GM19351 (cell line): Measurements from ENCODE around the gene SMOC2.

Experiments used
- ATAC-seq: cut with Tn5 transposase; IDR thresholded peaks from one replicate; pipeline ENCODE4 v1.9.1; 2021; ENCODE audit warnings: mild to moderate bottlenecking, moderate library complexity; ENCODE audit not compliant: unreplicated experiment

SMOC2 gene

DNA sequence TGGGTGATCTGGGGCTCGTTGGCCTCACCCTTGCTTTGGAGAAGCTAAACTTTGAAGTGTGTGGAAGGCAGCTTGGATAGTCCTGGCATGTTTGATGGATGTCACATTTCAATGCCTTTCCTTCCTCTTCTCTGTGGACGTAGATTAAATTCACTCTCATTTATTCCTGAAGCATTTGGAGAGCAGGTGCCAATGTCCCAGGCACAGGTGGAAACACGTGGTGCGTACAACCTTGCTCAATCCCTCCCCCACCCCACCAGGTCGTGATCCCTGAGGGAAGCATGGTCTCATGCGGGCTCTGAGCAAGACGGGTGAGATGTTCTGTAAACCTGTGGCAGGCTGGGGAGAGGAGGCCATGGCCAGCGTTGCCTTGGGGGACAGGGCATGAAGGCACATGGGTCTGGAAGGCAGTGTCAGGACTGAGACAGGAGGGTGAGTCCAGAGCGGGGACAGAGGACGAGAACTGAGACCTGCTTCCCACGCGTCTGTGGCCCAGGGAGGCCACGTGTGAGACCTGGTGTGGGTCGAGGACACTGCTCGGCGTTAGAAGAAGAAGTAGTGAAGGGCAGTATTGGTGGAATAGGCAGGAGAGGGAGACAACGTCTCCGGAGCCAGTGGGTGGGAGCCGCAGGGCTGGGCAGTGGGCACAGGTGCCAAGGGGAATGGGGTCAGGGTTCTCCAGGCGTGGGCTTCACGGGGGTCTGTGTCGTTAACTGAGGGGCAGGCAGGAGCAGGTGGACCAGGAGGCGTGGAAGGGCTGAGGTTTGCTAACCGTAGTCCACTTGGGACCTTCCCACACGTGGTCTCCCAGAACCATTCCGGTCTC is 34.4 kb downstream of the SMOC2 start:
- no peak for ATAC-seq

DNA sequence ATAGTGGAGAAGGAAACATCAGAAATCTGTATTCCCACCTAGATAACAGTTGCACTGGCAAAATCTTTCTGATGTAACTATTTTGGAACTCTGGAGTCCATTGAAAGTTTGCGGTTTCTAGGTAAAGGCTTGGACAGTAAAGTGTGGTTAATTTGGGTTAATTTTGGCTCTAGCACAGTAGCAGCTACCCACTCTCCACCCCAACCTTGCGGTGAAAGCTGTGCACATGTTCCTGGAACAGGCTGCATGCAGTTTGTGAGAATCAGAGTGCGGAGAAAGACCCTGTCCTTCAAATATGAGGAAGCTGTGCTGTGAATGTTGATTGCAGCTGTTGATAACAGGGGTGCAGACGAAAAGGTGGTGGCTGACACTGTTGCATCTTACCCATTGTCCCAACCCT is 38.4 kb downstream of the SMOC2 start:
- no peak for ATAC-seq

DNA sequence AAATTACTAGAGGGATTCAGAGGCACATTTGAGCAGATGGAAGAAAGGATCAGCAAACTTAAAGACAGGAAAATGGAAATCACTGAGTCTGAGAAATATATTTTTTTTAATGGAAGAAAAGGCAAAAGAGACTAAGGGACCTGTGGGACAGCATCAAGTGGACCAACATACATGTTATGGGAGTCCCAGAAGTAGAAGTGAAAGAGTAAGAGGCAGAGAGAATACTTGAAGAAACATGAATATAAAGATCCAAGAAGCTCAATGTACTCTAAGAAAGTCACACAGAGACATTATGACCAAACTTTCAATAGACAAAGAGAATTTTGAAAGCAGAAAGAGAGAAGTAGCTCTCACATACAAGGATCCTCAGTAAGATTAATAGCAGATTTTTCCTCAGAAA is 39.5 kb downstream of the SMOC2 start:
- ATAC-seq: no peak

DNA sequence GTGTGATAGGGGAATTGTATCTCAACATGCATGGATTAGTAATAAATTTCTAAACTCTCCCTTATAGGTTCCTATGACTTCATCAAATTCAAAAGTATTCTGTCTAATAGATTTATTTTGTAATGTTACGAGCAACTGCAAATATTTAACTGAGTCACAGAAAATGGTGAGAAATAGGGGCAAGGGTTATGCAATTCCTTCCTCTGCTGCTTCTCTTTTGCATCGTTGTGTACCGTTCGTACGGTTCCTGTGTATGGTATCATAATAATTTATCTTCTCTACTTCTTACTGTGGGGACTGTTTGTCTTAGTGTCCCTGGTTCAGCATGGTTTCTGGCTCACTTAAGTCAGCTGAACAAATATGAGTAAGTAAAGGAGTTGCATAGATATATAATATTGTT is 44.8 kb downstream of the SMOC2 start:
- no peak for ATAC-seq

DNA sequence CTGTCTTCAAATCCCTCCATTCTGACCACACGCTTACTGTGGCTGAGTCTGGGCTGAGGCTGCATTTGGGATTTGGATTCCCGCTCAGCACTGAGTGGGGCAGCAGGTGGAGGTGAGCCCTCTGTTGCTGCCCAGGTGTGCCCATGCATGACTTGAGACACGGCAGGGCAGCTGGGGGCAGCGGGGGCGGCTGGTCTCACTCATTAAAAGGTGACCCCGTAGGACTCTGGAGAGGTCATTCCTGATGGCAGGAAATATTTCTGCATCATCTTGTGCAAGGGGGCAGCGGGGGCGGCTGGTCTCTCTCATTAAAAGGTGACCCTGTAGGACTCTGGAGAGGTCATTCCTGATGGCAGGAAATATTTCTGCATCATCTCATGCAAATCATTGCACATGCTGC is 49.8 kb downstream of the SMOC2 start:
- no peak for ATAC-seq

DNA sequence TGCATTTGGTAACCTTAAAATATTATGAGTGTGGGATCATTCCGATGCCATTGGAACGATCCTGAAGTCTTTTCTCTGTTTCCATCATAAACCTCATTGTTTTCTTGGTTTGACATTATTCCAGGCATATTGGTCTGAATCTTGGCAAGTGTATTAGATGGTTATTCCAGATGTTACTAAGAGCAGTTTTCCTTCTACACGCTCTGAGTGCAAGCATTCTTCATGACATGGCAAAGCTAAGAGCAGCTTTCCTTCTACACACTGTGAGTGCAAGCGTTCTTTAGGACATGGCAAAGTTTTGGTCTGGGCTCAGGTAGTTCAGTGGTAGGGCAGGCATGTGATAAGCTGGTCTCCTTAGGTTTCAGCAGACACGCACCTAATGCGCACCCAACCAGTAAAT is 53.0 kb downstream of the SMOC2 start:
- ATAC-seq: no peak

DNA sequence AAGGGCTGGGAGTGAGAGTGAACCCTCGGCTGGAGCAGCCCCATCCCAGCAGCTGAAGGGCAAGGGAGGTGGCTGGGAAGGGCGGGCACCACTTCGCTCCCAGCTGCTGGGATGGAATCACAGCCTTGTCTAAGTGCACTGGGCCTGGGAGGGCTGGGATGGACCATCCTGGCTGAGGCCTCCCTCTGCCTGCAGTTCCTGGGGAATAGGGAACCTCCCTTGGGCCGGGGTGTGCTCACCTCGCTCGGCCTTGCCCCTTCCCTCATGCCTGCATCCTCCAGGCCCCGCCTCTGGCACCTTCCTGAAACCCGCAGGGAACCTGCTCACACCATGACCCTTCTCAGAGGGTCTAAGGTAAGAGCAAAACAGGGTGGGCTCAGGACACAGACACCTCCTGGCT is 53.7 kb downstream of the SMOC2 start:
- ATAC-seq: no peak

DNA sequence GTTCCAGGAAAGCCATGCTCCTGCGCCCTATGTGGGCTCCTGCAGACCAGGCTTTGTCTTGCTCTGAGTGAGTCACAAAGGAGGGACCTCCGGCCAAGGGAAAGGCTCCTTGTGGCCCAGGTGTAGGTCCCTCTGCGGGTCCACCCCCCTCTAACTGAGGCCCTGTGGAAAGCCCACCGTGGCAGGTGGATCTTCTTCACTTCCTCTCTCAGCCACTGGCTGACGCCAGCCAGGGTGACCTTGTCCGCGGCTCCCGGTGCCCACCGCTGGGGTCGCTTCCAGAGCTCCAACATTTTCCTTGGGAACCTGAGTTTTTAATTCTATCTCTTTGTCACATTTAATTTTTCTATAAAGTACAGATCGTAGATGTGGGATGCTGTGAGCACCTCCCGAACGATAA is 54.1 kb downstream of the SMOC2 start:
- no peak for ATAC-seq

DNA sequence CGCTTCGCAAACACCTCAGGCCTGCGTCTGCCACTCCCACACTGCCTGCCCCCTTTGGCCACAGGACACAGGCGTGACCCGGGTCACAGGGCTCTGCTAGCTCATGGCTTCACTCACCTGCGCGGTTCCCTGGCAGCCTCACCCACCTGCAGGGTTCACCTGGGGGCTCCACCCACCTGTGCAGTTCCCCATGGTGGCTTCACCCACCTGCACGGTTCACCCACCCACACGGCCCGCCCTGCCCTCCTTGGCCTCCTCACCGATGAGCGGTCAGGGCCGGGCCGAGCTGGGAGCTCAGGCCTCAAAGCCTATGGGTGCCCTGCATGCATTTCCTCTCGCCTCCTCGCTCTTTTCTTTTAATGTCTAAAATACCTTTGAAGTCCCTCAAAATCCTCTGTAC is 54.7 kb downstream of the SMOC2 start:
- ATAC-seq: no peak

DNA sequence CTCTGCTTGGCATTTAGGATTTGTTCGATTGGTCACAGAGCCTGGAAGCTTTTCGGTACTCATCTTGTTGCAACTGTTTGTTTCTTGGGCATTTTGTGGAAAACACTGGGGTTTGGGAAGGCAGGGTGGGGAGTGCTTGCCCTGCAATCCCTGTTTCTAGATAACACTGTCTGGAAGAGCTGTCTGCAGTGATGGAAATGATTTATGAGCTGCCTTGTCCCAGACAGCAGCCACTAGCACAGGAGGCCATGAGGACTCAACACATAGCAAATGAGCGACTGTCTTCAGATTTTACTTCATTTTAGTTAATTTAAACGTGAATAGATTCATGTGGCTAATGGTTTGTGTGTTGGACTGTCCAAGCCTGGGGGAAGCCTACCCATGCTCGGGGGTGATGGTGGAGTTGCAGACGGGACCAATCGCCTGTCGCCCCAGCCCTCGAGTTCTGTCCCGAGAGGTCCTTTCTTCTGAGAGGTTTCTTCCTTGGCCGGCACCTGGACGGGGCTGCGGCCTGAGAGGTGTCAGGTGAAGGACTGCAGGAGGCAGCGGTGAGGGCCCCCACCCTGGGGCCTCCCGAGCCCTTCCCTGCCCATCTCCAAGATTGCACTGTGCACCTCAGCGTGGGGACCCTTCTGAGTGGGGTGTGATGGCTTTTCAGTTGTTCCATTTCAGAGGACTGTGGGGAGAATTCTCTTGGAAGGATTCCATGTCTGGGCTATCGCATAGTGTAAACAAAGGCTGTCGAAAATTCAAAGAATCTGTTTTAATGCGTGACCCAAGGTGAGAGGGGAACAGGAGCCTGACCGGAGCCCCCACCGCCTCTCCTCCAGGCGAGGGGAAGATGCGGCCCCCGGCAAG is 55.4 kb downstream of the SMOC2 start:
- ATAC-seq: no peak

DNA sequence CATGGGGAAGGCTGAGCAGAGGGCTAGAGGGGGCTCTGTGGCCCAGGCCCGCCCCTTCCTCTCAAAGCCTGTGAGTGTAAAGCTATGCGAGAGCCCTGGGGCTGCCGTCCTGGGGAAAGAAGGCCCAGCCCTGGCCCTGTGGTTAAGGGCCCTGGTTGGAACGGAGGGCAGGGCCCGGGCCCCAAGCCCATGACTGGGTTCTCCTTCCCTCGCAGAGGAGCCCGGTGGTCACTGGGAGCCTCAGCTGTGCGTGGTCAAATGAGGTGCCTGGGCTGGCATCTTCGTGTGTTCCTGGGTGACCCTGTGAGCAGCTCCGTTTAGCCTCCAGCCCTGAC is 56.0 kb downstream of the SMOC2 start:
- no peak for ATAC-seq

DNA sequence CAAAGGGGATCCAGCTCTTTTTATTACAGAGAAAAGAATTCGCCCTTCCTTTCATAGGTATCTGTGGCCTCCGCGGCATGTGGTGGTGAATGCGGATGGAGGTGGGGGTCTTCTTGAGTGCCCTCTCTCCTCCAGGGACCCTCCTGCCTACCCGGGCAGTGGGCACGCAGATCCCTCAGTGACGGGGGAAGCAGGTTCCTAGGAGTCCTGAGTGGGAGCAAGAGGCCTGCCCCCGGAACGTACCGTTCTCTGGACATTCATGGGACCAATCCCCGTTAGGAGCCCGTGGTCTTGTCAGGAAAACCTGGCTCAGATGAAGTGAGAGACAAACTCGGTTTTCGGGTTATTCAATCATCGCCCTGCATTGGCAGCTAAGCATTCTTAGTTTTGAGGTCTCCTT is 56.4 kb downstream of the SMOC2 start:
- ATAC-seq: no peak

DNA sequence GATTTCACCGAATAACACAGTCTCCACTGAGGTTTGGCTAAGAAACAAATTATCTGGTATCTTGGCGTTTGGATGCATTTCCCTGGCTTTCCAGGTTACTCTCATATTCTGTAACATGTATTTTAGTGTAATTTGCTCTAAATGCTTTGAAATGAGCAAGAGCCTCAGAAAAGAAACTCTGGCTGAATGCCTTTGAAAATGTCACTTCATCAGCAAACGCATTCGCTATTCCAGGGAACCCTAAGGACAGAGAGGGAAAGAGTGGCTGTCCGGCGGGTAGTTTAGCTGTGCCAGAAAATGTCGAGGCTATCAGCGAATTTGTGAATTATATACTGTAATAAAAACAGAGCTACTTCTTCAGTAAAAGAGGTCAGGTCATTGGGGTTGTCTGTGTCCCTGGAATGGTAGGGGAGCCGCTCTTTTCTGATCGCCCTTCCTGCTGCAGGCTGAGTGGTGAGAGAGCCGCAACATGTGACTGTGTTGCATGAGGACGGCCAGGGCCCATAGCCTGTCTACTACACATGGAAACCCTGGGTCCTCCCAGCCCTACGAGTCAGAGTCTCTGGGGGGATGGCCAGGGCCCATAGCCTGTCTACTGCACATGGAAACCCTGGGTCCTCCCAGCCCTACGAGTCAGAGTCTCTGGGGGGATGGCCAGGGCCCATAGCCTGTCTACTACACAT is 57.3 kb downstream of the SMOC2 start:
- no peak for ATAC-seq

DNA sequence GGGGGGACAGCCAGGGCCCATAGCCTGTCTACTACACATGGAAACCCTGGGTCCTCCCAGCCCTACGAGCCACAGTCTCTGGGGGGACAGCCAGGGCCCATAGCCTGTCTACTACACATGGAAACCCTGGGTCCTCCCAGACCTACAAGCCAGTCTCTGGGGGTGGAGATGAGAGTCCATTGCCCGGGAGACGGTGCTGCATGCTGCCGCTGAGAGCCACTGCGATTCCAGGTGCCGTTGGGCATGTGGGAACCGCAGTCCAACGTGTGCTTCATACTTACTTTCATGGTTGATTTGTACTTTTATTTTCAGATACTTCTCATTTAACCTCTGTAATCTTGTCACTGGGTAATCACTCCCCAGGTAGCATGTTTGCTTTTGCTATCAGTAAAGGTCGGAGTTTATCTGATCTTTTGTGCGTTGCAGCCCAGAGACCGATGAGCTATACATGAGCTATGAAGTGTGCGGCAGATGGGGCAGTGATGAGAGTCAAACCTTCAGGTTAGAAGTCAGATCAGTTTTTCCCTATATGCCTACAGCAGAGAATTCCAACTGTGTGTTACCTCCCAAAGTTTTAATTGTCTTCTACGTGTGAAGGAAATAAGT is 58.2 kb downstream of the SMOC2 start:
- ATAC-seq: no peak

DNA sequence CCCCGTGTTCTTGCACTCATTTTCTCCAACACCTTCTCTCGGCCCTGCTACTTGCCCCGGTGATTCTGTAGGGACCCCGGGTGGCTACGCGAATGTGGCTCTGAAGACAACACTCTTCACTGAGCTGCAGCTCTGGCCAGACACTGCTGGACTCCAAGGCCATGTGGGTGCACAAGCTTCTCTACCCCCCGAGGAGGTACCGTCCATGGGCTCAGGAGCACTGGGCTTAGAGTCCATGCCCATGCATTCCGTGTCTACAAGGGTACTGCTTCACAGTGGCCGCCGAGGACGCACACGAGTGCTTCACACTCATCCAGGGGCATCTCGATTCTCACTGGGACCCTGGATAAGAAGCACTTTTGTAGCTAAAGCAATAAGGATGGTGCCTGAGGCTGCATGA is 59.5 kb downstream of the SMOC2 start:
- ATAC-seq: no peak

DNA sequence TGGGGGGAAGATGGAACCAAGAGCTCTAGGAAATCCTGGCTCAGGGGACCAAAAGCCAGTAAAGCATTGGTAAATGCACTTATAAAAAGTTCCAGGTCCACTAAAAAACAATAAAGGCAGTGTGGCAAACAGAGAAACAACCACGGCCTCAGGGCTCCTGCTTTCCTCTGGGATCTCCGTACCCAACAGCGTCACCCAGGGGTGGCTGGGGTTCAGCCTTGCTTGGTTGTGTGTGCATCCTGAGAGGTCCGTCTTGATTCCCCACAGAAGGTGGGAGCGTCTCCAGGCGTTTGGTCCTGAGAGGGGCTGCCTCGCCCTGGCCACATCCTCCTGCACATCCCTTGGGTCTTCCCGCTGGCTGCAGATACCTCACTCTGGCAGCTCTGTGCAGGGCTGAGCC is 60.6 kb downstream of the SMOC2 start:
- ATAC-seq: no peak

DNA sequence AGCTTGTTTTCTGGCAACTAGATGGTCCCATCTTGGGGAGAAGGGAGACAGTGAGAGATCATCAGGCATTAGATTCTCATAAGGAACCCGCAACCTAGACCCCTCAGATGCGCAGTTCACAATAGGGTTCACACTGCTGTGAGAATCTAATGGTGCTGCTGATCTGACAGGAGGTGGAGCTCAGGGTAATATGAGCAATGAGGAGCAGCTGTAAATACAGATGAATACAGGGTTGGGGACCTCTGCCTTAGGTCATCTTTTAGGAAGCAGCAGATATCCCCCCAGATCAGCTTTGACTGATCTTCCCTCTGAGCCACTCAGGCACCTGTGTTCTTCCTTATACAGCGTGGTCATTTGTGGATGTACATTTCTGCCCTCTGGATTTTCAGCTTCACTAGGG is 63.4 kb downstream of the SMOC2 start:
- ATAC-seq: no peak

DNA sequence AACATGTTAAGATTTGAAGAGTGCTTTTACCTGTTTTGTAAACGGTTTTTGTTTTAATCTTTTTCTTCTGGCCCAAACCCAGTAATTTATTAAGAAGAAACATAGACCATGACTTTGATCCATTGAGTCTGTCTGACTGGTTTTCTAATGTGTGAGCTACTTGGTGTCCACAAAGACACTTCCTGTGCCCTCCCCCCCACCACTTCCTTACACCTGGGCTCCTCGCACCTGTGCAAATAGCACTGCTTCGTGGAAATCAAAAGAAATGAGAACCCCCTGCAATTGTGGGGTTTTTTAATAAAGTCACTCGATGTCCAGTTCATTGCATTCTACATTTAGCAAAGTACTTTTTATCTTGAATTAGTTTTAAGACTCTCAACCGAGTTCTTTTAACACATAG is 65.5 kb downstream of the SMOC2 start:
- no peak for ATAC-seq

DNA sequence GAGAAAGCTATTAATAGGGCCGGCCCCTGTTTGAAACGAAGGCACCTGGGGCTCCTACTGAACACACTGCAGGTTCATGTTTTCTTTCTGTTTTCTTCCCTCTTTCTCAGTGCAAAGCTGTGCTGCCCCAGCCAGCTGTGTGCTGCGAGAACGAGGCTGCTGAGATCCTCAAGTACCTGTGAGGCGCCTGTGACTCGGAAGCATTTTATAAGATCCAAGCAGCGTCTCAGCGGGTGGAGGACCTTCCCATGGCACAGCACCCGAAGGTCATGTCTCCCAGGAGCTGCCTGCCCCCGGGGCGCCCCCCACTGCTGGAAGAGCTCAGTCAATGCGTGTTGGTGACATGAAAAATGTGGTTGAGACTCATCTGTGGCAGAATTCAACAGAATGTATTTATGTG is 66.3 kb downstream of the SMOC2 start:
- ATAC-seq: no peak

DNA sequence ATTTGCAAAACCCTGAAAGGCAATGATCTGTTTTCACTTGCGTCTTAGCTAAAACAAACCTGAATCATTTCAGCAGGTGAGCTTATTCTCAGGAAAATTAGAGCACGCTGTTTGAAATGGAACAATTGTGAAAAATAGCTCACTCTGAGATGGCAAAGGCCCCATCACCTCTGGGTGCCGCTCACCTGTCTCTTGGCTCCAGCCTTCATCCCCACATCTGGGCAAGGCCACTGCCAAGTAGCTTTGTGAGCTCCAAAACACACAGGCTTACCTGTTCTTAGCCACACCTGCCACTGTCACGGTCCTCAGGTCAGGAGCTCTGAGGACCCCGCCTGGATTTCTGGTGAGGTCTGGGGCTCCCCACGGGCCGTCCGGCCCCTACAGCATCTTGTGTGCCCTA is 66.7 kb downstream of the SMOC2 start:
- no peak for ATAC-seq

DNA sequence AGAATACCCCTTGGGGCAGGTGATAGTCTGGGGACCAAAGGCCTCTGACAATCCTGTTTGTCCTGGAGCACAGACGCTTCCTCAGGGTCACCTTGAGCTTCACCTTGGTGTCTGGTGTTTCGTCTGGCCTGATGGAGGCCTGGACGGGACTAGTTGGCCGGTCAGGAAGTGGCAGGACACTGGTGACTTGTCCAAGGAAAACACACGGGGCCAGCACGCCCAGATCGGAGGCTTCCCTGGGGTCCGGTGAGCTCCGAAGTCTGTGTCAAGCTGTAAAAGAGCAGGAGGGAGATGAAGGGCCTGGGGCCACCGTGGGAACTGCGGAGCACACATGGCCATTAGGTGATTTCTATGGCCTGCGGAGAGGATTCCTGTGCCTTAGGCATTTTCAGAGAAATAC is 67.9 kb downstream of the SMOC2 start:
- ATAC-seq: no peak

DNA sequence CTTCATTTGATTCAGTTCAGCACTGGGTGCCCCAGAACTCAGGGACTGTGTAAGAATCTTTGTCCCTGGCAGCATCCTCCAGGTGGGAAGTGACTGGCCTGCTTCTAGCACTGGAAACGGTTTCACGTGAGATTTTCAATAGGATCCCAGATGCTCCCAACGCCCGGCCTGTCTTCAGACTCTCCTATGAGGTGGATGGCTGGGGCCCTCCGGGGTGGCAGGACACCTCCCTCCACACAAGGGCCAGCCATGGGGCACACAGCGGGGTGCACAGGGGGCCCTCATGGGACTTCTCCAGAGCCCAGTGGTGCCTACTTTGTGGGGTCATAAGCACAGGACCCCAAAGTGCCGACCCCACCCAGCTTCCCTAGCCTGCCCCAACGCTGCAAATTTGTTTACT is 72.8 kb downstream of the SMOC2 start:
- ATAC-seq: no peak
